ENCODE results near the gene GRM7. TPM values are rescaled to one million over a fixed set of nuclear protein-coding genes. Genes with fewer than 3 reads are reported as not detected.

The GRM7 gene
- not detected in 5 replicates for total RNA-seq (2022; extraction: Qiagen RNA extraction)

GRCh38 chr3:6860954-6861624, at the start of gene GRM7:
Gene GRM7, plus strand, starts transcription at chr3:6861115.

